NCI-H146 treated with DMSO at 0.1 percent for 48 hours (cell line): ENCODE results near the gene EIF4G1.
"Not testable (repeated sequence)": the region's sequence is repeated elsewhere in the genome, so short reads cannot be mapped to it uniquely, and the experiment has no call there.

Experiments
- DNase-seq: peaks from one replicate; lab custom pipeline; 2025; ENCODE audit not compliant: unreplicated experiment; lab: John Stamatoyannopoulos, UW

EIF4G1 gene

DNA sequence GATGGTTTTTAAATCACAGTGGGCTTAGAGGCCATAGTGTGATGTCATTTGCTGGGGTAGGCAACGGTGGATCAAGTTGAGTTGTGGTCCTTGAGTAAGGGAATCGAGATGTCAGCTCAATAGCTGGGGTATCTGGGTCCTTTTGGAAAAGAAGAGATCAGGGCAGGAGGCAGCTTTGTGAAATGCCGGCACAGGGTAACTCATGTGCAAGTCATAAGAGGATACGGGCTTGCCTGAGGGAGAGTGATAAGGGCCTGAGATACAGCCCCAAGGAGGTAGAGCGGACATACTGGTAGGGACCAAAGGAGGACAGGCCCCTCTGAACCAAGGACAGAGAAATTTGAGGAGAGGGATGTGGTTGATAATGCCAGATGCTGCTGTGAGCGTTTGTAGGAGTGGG lies 18.8 kb downstream of the EIF4G1 start:
- no peak for DNase-seq

DNA sequence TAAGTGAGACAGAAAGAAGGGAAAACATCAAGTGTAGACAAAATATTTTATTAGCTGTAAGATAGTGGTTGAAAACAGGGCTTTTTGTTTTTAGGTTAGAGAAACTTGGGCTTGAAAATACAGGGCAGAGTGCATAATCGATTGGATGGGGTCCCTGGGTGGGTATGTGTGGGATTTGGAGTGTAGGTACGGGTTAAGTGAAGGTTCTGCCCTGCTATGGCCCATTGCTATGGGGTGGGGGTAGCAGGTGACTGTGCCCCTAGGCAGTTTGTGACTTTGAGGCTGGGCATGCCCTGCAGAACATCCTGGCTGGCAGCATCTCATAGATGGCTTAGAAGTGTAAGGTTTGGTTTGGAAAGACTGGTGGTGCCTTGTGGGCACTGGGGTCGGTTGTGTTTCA lies 19.3 kb downstream of the EIF4G1 start:
- no peak for DNase-seq

DNA sequence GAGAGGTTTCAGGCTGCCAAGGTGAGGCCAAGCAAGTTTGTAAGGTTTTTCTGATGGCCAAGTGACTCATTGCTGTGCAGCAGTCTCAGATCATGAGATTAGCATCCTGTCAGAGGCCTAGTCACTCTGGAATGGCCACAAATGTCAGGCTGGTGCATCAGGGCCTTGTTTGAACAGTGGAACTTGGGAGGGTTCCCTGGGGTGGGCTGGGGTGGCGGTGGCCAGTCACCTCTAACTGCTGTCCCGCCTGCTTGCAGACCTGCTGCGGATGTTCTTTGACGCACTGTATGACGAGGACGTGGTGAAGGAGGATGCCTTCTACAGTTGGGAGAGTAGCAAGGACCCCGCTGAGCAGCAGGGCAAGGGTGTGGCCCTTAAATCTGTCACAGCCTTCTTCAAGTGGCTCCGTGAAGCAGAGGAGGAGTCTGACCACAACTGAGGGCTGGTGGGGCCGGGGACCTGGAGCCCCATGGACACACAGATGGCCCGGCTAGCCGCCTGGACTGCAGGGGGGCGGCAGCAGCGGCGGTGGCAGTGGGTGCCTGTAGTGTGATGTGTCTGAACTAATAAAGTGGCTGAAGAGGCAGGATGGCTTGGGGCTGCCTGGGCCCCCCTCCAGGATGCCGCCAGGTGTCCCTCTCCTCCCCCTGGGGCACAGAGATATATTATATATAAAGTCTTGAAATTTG lies 20.2 kb downstream of the EIF4G1 start:
- DNase-seq, result no peak

DNA sequence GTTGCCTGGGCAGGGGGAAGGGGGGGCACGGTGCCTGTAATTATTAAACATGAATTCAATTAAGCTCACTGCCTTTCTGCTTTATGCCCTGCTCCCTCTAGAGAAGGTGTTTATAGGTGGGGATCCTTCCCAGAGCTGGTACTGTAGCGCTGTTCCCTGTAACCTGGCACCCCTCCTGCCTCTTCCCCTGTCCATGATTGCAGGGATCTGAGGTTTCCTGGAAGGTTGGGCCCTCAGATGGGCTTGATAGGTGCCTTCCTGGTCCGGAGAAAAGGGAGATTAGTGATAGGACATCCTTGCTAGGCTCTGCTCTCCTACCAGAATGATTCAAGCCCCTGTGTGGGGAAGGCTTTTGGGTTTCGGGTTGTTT lies 20.9 kb downstream of the EIF4G1 start:
- no peak for DNase-seq

DNA sequence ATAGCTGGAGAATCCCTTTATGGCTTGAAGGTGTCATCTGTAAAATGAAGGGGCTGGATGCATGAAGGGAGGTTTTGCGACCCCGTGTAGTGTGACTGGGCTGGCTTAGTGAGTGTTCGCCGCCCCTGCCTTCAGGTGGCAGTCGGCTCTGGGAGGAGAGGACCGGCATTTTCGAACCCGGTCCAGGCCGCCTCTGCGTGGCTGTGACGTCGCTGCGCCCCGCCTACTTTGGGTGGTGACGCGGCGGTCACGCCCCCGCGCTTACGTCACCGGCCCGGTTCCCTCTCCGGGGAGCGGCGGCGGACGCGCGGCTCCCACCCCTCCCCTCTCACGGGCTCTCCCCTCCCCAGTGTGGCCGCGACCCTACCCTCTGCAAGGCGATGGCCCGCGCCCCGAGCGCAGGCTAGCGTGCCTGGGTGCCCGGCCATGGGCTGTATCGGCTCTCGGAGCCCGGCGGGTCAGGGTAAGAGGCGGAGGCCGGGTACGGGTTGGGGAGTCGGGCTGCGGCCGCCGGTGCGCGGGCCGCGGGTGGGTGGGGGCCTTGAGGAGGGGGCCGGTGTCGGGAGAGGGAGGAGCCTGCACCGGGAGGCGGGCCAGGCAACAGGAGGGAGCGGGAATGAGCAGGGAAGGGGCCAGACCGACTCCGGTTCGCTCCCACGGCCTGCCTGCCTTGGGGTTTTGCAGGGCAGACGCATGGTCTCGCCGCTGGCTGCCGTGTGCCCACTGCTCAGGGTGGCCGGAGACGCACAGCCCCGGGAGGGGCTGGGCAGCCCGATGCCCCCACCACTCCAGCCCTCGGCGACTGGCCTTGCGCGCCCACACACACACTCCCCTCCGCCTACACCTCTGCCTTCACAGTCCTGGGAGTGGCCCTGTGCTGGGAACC lies 21.5 kb downstream of the EIF4G1 start:
- DNase-seq, result peak; percentile 52

DNA sequence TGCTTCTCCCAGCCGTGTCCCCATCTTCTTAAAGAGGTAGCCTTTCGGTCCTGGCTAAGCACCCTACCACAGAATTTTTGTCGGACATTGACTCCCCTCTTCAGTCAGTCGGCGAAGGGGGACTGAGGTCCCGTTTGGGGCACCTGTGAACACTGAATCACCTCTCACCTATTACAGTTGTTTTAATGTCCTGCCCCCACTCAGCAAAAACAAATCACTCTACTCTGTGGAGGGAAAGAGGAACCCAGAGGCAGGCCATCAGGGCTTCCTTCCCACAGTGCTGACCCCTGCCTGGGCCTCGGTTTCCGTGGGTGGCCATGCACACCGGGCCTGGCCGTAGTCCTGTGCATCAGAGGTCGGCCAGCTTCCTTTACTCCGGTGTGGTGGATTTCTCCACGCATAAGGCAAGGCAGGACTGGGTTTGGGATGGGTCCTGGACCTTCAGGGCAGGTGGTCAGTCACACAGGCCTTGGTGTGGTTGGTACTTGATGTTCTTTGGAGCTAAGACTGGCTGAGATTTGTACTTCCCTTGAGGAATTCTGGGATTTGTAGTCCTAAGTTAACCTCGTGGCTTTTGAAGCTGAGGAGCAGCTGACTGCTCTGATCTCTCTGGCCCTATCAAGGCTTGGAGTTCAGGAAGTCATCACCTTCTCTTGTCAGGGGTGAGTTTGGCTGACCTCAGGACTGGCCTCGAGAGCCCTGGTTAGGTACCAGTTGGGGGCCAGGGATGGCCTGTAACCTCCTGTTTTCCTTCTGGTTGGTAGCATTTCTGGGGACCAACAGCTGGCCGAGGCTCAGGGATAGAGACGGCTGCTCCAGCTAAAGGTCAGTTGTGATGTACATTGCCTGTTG lies 22.4 kb downstream of the EIF4G1 start:
- DNase-seq, result peak; percentile 66

DNA sequence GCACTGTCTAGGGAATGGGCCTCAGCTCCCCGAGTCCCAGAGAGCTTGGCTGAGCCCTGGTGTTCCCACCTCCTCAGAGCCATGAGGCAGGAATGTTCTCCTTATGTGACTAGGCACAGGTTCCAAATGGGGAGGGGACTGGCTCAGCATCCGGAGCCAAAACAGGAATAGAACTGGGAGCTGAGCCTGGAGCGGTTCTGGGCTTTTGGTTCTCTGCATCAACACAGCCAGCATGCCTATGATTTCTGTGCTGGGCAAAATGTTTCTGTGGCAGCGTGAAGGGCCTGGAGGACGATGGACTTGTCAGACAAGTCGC lies 23.0 kb downstream of the EIF4G1 start, which contains the start of gene FAM131A:
TSS of gene FAM131A (plus strand) at position 202 of the 316 bp plus-strand sequence. CDS start at position 233, 31 bp downstream.
- DNase-seq, result no peak

DNA sequence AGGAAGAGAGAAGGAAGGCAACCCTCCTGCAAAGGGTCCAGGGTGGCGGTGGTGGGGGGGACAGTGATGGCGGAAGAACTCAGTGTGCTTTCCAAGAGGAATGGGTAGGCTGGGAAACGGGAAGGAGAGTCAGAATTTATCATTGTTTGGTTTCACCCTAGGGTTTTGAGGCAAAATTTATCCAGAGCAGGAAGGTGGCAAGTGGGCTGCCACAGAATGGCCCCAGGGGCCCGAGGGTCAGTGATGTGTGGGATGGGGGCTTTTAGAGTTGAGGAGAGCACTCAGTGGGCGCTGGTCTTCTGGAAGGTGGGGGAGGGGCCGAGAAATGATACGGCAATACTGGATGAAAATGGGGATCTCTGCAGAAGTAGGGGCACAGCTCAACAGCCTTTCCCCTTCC lies 23.6 kb downstream of the EIF4G1 start:
- no peak for DNase-seq

DNA sequence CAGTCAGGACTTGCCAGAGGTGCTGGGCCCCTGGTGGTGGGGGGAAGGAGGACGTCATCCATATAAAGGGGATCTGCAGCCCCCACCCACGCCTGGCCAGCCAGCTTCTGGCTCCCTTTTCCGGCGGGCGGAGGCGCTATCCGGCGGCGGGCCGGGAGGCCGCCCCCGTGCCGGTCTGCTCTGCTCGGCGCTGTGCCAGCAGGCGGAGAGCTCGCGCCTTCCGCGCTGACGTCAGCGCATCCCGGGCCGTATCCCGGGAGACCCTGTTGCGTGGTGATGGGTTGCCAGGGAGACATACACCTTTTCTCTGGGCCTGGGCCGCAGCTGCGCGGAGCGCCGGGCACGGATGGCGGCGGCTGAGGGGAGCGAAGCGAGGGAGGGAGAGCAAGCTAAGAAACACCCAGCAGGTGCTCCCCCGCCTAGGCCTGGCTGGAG lies 24.1 kb downstream of the EIF4G1 start:
- peak; percentile 97 for DNase-seq

DNA sequence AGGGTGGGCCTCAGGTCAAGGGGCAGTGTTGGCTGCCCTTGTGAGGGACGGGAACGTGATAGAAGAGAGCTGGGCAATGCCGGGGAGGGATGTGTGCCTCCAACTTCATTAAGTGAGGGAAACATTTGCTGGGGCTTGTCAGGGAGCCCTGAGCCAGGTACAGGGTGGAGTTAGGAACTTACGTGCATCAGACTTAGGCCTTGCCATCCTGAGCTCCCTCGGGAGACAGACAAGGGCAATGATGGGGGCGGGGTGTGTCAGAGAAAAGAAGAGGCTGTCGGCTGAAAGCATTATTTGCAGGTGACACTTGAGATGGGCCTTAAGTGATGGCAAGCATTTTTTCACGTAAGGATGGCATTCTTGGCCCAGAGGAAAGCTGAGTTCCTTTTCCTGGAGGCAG lies 24.6 kb downstream of the EIF4G1 start:
- DNase-seq, result peak; percentile 71

DNA sequence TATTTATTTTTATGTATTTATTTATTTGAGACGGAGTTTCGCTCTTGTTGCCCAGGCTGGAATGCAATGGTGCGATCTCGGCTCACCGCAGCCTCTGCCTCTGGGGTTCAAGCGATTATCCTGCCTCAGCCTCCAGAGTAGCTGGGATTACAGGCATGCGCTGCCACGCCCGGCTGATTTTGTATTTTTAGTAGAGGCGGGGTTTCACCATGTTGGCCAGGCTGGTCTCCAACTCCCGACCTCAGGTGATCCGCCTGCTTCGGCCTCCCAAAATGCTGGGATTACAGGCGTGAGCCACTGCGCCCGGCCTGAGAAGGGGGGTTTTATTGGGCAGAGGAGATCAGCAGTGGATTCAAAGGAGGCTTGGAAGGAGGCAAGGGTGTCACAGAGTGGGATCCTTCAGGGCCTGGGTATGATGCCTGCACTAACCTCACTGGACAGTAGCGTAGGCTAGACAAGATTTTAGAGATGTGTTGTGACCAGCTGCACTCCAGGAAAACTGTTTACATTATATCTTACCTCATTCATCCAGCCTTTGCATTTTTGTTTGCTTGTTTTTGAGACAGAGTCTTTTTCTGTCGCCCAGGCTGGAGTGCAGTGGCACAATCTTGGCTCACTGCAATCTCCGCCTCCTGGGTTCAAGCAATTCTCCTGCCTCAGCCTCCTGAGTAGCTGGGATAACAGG lies 25.2 kb downstream of the EIF4G1 start:
- not testable (repeated sequence) for DNase-seq

DNA sequence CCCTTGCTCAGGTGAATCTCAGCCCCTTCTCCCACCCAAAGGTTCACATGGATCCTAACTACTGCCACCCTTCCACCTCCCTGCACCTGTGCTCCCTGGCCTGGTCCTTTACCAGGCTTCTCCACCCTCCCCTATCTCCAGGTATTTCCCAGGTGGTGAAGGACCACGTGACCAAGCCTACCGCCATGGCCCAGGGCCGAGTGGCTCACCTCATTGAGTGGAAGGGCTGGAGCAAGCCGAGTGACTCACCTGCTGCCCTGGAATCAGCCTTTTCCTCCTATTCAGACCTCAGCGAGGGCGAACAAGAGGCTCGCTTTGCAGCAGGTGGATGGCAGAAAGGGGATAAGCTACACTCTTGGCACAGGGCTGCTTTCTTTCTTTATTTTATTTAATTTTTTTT lies 27.5 kb downstream of the EIF4G1 start:
- DNase-seq, result no peak

DNA sequence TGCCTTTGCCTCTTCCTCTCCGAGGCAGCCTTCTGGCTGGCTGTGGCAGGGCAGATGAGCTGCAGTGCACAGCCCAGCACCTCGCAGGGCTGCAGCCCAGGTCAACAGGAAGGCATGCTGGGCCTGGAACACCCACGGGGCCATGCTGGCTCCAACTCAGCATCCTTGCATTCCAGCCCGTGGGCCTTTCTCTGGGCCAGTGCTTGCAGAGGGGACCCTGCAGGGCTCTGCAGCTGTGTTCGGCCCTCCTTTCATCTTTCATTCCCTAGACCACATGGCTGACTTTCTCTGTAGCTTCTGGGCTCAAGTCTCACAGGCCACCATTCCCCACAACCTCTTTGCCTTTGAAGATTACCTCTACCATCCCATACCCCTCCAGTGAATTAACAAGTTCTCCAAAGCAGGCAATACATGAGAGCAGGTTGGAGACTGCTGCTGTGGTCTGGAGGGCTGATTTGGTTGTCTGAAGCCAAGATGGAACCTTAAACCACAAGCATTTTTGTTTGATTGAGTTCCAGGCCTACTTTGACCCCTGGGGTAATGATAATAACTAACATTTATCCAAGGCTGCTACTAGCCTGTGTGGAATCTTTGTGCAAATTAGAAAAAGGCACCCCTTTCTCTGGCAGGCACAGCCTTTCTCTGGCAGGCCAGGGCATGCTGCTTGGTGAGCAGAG lies 28.9 kb downstream of the EIF4G1 start:
- DNase-seq, result no peak

DNA sequence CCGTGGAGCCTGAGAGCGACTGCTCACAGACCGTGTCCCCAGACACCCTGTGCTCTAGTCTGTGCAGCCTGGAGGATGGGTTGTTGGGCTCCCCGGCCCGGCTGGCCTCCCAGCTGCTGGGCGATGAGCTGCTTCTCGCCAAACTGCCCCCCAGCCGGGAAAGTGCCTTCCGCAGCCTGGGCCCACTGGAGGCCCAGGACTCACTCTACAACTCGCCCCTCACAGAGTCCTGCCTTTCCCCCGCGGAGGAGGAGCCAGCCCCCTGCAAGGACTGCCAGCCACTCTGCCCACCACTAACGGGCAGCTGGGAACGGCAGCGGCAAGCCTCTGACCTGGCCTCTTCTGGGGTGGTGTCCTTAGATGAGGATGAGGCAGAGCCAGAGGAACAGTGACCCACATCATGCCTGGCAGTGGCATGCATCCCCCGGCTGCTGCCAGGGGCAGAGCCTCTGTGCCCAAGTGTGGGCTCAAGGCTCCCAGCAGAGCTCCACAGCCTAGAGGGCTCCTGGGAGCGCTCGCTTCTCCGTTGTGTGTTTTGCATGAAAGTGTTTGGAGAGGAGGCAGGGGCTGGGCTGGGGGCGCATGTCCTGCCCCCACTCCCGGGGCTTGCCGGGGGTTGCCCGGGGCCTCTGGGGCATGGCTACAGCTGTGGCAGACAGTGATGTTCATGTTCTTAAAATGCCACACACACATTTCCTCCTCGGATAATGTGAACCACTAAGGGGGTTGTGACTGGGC lies 30.3 kb downstream of the EIF4G1 start:
- no peak for DNase-seq

DNA sequence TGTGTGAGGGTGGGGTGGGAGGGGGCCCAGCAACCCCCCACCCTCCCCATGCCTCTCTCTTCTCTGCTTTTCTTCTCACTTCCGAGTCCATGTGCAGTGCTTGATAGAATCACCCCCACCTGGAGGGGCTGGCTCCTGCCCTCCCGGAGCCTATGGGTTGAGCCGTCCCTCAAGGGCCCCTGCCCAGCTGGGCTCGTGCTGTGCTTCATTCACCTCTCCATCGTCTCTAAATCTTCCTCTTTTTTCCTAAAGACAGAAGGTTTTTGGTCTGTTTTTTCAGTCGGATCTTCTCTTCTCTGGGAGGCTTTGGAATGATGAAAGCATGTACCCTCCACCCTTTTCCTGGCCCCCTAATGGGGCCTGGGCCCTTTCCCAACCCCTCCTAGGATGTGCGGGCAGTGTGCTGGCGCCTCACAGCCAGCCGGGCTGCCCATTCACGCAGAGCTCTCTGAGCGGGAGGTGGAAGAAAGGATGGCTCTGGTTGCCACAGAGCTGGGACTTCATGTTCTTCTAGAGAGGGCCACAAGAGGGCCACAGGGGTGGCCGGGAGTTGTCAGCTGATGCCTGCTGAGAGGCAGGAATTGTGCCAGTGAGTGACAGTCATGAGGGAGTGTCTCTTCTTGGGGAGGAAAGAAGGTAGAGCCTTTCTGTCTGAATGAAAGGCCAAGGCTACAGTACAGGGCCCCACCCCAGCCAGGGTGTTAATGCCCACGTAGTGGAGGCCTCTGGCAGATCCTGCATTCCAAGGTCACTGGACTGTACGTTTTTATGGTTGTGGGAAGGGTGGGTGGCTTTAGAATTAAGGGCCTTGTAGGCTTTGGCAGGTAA lies 31.1 kb downstream of the EIF4G1 start:
- DNase-seq, result peak; percentile 54

DNA sequence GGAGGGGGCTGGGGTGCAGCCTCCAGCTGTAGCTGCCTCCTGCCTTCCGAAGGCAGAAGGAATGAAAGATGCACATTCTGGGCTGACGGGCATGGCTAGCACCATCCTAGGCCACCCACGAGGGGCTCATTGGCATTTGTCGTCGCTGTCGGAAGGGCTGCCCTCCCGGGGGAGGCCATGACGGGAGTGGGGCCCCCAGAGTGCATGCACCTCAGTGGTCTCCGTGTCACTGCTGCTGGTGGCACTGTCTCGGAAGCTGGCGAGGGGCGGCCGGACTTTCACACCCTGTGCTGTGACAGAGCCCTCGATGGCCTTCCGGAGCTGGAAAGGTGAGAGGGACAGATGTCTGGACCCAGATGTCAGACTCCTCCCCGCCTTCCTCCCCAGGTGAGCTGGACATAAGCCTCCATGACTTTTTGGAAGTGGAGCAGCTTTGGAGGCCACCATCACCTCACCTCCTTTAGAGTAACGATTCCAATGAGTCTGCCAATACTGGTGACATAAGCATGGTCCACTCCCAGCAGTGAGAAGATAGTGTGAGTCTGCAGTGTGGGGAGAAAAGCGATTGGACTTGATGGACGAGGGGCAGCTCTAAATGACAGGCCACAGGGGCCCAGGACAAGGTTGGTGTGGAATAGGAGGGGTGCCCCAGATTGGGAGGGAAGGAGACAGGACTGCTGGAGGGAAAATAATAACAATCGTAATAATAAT lies 32.2 kb downstream of the EIF4G1 start:
- DNase-seq, result no peak

DNA sequence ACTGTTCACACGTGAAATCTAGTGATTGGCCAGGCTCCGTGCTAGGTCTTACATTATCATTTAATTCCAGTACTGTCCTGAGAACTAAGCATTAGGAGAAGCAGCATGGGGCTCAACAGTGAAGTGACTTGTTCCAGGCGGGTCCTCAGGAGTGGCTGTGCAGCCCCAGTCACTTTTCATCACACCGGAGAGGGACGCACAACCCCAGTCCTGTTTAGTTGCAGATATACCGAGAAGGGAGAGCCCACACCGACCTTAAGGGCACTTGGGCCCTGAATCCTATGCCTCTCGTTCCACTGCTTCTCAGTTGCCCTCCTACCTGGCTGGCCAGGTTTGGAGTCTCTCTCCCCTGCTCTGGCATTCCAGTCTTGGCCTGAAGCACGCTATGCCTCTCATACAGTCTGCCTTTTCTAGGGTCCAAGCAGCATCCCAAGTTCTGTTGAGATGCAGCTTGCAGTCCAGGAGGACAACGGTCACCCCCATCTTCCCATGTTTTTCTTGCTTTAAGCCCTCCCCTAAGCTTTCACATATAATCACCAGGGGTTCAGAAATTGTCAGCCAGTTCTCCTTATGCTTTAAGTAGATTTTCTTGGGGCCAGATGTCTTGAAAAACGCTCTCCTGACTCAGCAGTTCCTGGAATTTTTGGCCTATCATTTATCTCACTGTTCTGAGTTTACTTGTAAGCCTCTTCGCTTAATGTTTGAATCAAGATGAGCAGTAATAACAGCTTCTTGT lies 33.1 kb downstream of the EIF4G1 start:
- no peak for DNase-seq

DNA sequence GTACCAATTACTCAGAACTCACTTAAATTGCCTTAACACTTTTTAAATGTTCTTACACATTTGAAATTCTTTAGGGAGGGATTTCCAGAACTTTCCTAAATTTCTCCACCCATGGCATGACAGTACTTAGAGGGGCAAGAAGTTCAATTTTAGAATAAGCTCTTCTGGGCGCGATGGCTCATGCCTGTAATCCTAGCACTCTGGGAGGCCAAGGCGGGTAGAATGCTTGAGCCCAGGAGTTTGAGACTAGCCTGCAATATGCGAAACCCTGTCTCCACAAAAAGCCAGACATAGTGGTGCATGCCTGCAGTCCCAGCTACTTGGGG lies 33.6 kb downstream of the EIF4G1 start:
- no peak for DNase-seq
